ENCODE data around the gene ARAP3.
A peak's percentile ranks its signal among the peaks of the same experiment; 100 is the strongest.
"Not testable (repeated sequence)": the region's sequence is repeated elsewhere in the genome, so short reads cannot be mapped to it uniquely, and the experiment has no call there.

ARAP3 gene

GRCh38 chr5:141613344-141613743, 68.7 kb downstream of the ARAP3 start:
- no peak for DNase-seq (ENCODE audit: low read depth)

GRCh38 chr5:141611289-141611688, 70.7 kb downstream of the ARAP3 start:
- DNase-seq (ENCODE audit: low read depth) = no peak

GRCh38 chr5:141609921-141610320, 72.1 kb downstream of the ARAP3 start:
- DNase-seq (ENCODE audit: low read depth) = not testable (repeated sequence)

- no peak for DNase-seq (ENCODE audit: low read depth)
Observed at GRCh38 chr5:141609044-141609443, 73.0 kb downstream of the ARAP3 start.

GRCh38 chr5:141608557-141608956, 73.5 kb downstream of the ARAP3 start:
- DNase-seq (ENCODE audit: low read depth) = no peak

- DNase-seq (ENCODE audit: low read depth) = no peak
Observed at GRCh38 chr5:141608046-141608445, 74.0 kb downstream of the ARAP3 start.

- no peak for DNase-seq (ENCODE audit: low read depth)
Observed at GRCh38 chr5:141605523-141606277, 76.3 kb downstream of the ARAP3 start.

GRCh38 chr5:141603923-141604717, 77.9 kb downstream of the ARAP3 start:
- peak; percentile 92 for DNase-seq (ENCODE audit: low read depth)
